Pons (tissue), 1 donor: Measurements from ENCODE around the gene SRRM5.
A peak's percentile ranks its signal among the peaks of the same experiment; 100 is the strongest.
"Not testable (repeated sequence)": the region's sequence is repeated elsewhere in the genome, so short reads cannot be mapped to it uniquely, and the experiment has no call there.

Experiments used
- DNase-seq: peaks from one replicate; pipeline ENCODE4 v3.0.0-alpha.2; 2016; ENCODE audit warnings: low spot score

Gene SRRM5

DNA sequence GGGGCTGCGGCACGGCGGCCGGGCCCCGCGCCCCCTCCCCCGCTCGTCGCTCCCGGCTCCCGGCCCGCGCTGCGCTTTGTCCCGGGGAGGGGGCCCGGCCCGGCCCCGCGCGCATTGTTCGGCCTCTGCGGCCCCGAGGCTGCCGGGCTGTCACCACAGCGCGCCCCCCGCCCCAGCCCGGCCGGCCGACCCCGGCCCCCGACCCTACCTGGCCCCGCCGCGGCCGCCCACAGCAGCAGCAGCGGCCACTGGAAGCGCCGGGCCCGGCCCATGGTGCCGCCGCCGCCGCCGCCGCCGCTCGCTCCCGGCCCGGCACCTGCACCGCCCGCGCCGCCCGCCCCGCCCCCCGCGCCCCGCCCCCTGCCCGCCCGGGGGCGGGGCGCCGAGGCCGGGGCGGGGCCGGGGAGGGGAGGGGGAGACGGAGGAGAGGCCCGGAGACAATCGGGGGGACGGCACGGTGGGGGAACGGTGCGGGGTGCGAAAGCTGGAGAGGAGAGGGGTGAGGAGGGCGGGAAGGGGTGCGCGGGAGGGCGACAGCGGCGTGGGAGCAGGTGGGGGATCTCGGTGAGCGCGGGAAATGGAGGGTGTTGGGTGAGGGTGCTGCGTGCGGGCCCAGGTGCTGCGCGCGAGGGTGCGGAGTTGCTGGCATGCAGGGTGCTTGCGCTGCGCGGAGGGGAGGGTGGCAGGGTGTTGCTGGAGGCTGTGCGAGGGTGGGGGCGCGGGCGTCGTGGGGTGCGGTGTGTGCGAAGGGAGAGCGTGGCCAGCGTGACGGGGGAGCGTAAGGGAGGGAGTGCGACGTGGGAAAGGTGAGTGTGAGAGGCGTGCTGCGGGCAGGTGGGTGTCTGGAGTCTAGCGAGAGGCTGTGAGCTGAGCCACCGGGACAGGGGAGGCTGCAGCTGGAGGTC, 27.9 kb downstream of the SRRM5 start, which contains the start of gene CADM4:
Gene CADM4 (minus strand): TSS at position 332 of the 905 bp plus-strand sequence. CDS start 60 bp downstream, at position 272.
- no peak for DNase-seq

- no peak for DNase-seq
Observed at GRCh38 chr19:43640424-43640757, 28.5 kb downstream of the SRRM5 start.

GRCh38 chr19:43641333-43641732, 29.4 kb downstream of the SRRM5 start:
- DNase-seq, result no peak

GRCh38 chr19:43642531-43642930, 30.6 kb downstream of the SRRM5 start:
- DNase-seq, result no peak

DNA sequence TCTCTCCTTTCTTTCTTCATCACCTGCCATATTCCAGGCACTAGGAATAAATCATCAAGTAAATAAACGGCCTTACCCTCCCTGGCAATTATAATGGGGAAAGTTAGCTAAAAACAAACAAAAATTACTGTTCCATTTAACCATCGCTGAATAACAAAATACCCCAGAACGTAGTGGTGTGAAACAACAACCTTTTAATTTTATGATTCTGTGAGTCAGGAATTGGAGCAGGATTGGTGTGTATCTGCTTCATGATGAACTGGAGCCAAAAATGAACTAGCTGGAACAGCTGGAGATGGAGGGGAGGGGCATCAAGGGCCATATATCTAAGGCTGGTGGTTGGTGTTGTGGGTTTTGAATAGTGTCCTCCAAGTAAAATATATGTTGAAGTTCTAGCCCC, 31.4 kb downstream of the SRRM5 start:
- DNase-seq, result no peak

GRCh38 chr19:43644181-43644580, 32.3 kb downstream of the SRRM5 start:
- no peak for DNase-seq

DNA sequence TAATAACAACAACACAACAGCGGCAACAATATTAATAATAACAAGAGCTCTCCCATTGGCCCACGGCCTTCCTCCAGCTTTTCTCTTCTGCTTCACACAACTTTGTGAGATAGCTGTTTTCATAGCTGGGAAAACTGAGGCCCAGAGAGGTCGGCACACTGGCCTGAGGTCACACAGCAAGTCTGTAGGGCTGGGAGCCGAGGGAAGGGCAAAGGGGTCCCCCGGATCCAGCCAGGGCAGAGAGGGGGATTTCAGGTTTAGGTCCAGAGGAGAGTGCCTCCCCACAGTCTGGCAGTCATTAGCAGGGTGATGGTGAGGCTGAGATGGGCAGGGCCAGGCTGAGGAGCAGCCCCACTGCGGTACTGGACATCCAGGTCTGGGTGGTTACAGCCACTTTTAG, 36.7 kb downstream of the SRRM5 start:
- no peak for DNase-seq

DNA sequence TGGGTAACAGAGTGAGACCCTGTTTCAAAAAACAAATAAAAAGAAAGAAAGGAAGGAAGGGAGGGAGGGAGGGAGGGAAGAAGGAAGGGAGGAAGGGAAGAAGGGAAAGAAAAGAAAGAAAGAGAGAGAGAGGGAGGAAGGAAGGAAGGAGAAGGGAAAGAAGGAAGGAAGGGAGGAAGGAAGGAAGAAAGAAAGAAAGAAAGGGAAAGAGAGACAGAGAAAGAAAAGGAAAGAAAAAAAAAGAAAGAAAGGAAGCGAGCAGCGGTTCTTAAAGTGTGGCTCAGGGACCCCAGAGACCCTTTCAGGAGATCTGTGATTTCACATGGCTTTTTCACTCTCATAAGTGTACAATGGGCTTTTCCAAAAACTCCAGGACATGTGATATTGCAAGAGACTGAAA, 37.6 kb downstream of the SRRM5 start:
- DNase-seq, result no peak

- DNase-seq, result not testable (repeated sequence)
Observed at GRCh38 chr19:43650276-43650675, 38.4 kb downstream of the SRRM5 start.

DNA sequence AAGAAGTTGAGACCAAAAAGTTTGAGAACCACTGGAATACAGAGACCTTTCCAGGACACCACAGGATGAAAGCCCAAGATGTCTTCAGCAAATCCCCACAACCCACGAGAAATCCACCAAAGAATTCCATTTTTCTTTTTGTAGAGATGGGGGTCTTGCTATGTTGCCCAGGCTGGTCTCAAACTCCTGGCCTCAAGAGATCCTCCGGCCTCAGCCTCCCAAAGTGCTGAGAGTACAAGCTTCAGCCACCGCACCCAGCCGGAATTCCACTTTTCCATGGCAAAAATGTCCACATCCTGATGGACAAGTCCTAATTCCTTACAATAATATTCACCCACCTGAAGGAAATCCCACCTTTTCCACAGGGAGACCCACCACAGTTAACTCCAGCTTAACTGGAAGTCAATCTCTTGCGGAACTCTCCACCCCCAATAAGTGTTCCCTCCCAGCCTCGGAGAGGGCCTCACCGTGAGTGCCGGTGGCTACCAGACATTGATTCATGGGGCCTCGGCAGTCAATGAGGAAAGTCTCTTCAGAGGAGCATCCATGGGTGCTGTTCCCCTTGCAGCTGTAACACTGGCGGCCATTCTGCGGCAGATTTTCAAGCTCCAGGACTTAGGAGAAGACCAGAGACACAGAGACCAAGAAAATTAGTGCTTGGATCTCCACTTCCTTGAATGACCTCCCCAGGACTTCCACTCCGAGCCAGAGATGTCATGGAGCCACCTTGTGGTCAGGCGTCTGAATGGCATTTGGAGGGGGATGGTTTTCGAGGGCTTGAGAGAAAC, 40.1 kb downstream of the SRRM5 start:
- DNase-seq, result peak; percentile 88

DNA sequence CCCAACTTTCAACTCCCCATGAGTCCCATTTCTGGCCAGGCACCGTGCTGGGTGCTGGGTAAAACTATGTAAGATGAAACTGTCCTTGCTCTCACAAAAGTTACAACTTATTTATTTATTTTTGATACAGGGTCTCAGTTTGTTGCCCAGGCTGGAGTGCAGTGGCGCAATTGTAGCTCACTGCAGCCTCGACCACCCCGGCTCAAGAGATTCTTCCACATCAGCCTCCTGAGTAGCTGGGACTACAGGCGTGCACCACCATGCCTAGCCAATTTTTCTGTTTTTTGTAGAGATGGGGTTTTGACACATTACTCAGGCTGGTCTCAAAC, 40.6 kb downstream of the SRRM5 start:
- no peak for DNase-seq

- no peak for DNase-seq
Observed at GRCh38 chr19:43656436-43656835, 44.5 kb downstream of the SRRM5 start.

DNA sequence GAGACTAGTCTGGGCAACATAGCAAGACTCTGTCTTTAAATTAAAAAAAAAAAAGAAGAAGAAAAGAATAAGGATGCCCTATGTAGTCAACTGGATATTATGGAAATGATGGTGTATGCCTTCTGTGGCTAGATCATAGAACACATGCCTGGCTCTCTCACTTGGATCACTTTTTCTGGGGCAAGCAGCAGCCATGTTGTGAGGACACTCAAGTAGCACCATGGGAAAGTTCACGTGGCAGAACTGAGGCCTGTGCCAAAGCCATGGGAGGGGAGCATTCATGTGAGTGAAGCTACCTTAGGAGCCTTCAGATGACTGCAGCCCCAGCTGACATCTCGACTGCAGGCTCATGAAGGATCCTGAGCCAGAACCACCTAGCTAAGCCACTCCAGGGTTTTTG, 46.1 kb downstream of the SRRM5 start:
- DNase-seq, result no peak

GRCh38 chr19:43658494-43658893, 46.6 kb downstream of the SRRM5 start:
- peak; percentile 20 for DNase-seq

DNA sequence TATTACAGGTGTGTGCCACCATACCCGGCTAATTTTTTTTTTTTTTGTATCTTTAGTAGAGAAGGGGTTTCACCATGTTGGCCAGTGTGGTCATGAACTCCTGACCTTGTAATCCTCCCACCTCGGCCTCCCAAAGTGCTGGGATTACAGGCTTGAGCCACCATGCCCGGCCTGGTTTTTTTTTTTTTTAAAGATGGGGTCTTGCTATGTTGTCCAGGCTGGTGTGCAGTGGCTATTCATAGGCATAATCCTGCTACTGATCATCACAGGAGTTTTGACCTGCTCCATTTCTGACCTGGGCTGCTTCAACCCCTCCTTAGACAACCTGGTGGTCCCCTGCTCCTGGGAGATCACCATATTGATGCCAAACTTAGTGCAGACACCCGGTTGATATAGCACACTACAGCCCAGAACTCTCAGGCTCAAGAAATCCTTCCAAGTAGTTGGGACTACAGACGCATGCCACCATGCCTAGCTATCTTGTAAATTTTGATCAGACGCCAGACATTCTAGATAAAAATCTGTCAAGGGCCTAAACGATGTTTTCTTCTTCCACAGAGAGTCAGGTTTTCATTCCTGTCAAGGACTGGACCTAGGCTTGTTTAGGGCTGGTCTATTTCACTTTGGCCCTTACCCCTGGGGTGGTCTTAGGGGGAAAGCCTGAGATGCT, 48.5 kb downstream of the SRRM5 start:
- no peak for DNase-seq

DNA sequence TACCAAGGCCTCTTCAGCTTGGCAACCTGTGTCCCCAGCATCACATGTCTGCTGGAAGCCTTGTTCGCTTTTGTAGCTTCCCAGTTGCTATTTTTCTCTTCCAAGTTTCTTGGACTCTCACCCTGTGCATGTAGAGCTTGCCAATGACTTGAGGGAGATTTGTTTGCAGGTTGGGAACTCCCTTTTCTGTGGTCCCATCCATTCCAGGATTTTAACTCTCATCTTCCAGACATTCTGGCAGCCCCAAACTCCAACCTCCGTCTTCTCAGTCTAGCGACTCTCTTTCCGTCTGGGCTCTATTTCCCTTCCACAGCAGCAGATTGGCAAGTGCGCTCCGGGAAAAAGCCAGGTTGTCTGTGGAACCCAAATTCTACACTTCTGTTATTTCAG, 49.1 kb downstream of the SRRM5 start:
- DNase-seq, result no peak

- no peak for DNase-seq
Observed at GRCh38 chr19:43662487-43662886, 50.6 kb downstream of the SRRM5 start.

GRCh38 chr19:43664018-43664417, 52.1 kb downstream of the SRRM5 start:
- DNase-seq, result peak; percentile 65
